Astrocyte (in vitro differentiated cells and primary cell): ENCODE data around the gene PTPN20. TPM values are rescaled to one million over a fixed set of nuclear protein-coding genes. Genes with fewer than 3 reads are reported as not detected.

ENCODE experiments used
- DNase-seq: peaks from one replicate; pipeline ENCODE4 v3.0.0-alpha.2; 2010; ENCODE audit warnings: low read depth
- FAIRE-seq: peaks from 2 replicates; lab custom pipeline; 2011; peaks lifted over from hg19 to GRCh38; lab: Jason Lieb, UNC
- H2AFZ ChIP-seq: 2 replicates; pipeline ENCODE4 v1.6.0; 2012; ENCODE audit warnings: low read depth, low read length, inconsistent platforms
- H3K27ac ChIP-seq: 2 replicates; pipeline ENCODE4 v1.5.1; 2011; ENCODE audit warnings: low read depth, low read length, inconsistent platforms
- H3K27me3 ChIP-seq: 2 replicates; pipeline ENCODE4 v1.6.0; 2011; ENCODE audit warnings: low read length, inconsistent platforms; ENCODE audit not compliant: insufficient read depth
- H3K36me3 ChIP-seq: 2 replicates; pipeline ENCODE4 v1.5.1; 2011; ENCODE audit warnings: low read length, inconsistent platforms; ENCODE audit not compliant: insufficient read depth
- H3K4me1 ChIP-seq: 2 replicates; pipeline ENCODE4 v1.5.1; 2011; ENCODE audit warnings: low read length, inconsistent platforms; ENCODE audit not compliant: insufficient read depth
- H3K4me2 ChIP-seq: 2 replicates; pipeline ENCODE4 v1.6.0; 2012; ENCODE audit warnings: low read length, inconsistent platforms
- H3K4me3 ChIP-seq: 2 replicates; pipeline ENCODE4 v1.5.1; 2011; ENCODE audit warnings: low read depth, mild to moderate bottlenecking, low read length, inconsistent platforms; ENCODE audit not compliant: insufficient read depth
- H3K79me2 ChIP-seq: 2 replicates; pipeline ENCODE4 v1.6.0; 2012; ENCODE audit warnings: mild to moderate bottlenecking, low read length, inconsistent platforms; ENCODE audit not compliant: insufficient read depth
- H3K9ac ChIP-seq: 2 replicates; pipeline ENCODE4 v1.6.0; 2012; ENCODE audit warnings: mild to moderate bottlenecking, low read length, inconsistent platforms
- H3K9me3 ChIP-seq: 2 replicates; pipeline ENCODE4 v1.5.1; 2012; ENCODE audit warnings: low read depth, mild to moderate bottlenecking, low read length, inconsistent platforms; ENCODE audit not compliant: insufficient read depth
- H4K20me1 ChIP-seq: 2 replicates; pipeline ENCODE4 v1.6.0; 2012; ENCODE audit warnings: low read length, inconsistent platforms; ENCODE audit not compliant: insufficient read depth
- H3K27ac Mint-ChIP-seq: one replicate; pipeline ENCODE4 v1.8.0; 2021; ENCODE audit warnings: mild to moderate bottlenecking, mixed read lengths; ENCODE audit not compliant: unreplicated experiment
- H3K27me3 Mint-ChIP-seq: one replicate; pipeline ENCODE4 v1.8.0; 2021; ENCODE audit warnings: low read depth, mixed read lengths; ENCODE audit not compliant: unreplicated experiment
- H3K36me3 Mint-ChIP-seq: one replicate; pipeline ENCODE4 v1.8.0; 2021; ENCODE audit warnings: low read depth, mixed read lengths; ENCODE audit not compliant: unreplicated experiment
- H3K4me1 Mint-ChIP-seq: one replicate; pipeline ENCODE4 v1.8.0; 2021; ENCODE audit warnings: low read depth, mixed read lengths; ENCODE audit not compliant: unreplicated experiment
- H3K4me3 Mint-ChIP-seq: one replicate; pipeline ENCODE4 v1.8.0; 2021; ENCODE audit warnings: mild to moderate bottlenecking, moderate library complexity, mixed read lengths; ENCODE audit not compliant: unreplicated experiment
- H3K9me3 Mint-ChIP-seq: one replicate; pipeline ENCODE4 v1.8.0; 2021; ENCODE audit warnings: mild to moderate bottlenecking, mixed read lengths; ENCODE audit not compliant: unreplicated experiment
- EZH2 ChIP-seq: IDR thresholded peaks from 2 replicates; pipeline ENCODE4 v1.6.1; 2012; ENCODE audit warnings: mild to moderate bottlenecking, low read length, inconsistent platforms; ENCODE audit not compliant: insufficient read depth
- total RNA-seq: library from RNA; stranded (reverse); gene quantifications from 2 replicates; pipeline ENCODE4 v1.2.1, GENCODE V29; 2021
- TF ChIP-seq, protein P1 (sequence below): IDR thresholded peaks from 2 replicates; pipeline ENCODE4 v1.5.1; 2011; ENCODE audit warnings: low read depth, mild to moderate bottlenecking, inconsistent platforms, low read length, moderate library complexity; ENCODE audit not compliant: insufficient read depth

Gene PTPN20
- total RNA-seq, 1 donor from 2014 or later: not detected

DNA sequence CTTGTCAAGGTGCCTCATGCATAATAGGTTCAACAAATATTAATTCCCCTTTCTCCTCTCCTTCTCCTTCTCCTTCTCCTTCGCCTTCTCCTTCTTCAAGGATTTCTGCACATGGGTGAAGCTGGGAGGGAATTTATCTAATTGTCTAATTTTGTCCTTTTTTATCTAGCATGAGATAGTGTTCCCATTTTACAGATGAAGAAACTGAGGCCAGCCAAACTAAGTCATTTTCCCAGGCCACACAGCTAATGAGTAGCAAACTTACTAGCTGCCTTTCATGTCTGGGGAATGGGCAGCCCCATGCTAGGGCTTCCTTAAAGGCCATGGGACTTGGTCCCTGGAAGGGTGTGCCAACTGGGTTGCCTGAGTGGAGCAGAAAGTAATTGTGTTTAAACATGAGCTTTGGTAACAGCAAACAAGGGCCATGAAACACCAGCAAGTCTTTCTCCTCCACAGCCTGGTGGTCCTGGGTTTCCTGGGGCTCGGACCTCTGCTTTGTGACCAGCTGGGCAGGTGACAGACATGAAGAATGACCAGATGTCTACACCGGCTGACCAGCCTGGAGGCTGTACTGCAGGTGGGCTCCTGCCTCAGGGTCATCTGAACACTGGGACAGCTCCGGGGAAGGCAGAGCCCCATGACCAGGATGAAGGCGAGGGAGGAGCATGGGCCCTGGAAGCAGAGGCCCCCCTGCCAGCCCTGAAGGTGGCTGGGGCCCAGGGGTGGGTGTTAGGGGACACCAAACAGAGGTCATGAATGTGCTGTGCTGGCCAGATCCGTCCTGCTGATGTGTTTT, 138.0 kb downstream of the PTPN20 start:
- no peak overlapping the region for H3K4me3 Mint-ChIP-seq
- no peak overlapping the region for H3K4me3 ChIP-seq
- no peaks in the 10 kb centered on the region for H3K36me3 ChIP-seq
- no peak overlapping the region for H3K4me2 ChIP-seq
- H2AFZ ChIP-seq: no peak overlapping the region
- peaks cover 2% of the 10 kb centered on the region for H3K27me3 ChIP-seq
- H3K4me1 ChIP-seq: no peaks in the 10 kb centered on the region
- no peaks in the 10 kb centered on the region for H3K79me2 ChIP-seq
- H3K27me3 Mint-ChIP-seq: peaks cover 35% of the 10 kb centered on the region
- DNase-seq (no peak), FAIRE-seq (no peak)
- TF ChIP-seq, protein P1, sequence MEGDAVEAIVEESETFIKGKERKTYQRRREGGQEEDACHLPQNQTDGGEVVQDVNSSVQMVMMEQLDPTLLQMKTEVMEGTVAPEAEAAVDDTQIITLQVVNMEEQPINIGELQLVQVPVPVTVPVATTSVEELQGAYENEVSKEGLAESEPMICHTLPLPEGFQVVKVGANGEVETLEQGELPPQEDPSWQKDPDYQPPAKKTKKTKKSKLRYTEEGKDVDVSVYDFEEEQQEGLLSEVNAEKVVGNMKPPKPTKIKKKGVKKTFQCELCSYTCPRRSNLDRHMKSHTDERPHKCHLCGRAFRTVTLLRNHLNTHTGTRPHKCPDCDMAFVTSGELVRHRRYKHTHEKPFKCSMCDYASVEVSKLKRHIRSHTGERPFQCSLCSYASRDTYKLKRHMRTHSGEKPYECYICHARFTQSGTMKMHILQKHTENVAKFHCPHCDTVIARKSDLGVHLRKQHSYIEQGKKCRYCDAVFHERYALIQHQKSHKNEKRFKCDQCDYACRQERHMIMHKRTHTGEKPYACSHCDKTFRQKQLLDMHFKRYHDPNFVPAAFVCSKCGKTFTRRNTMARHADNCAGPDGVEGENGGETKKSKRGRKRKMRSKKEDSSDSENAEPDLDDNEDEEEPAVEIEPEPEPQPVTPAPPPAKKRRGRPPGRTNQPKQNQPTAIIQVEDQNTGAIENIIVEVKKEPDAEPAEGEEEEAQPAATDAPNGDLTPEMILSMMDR: no peak
- no peak for TF ChIP-seq EZH2
- H4K20me1 ChIP-seq: no peaks in the 10 kb centered on the region
- no peaks in the 10 kb centered on the region for H3K9me3 Mint-ChIP-seq
- H3K9me3 ChIP-seq: no peaks in the 10 kb centered on the region
- H3K27ac ChIP-seq: no peak overlapping the region
- H3K9ac ChIP-seq: no peak overlapping the region
- no peaks in the 10 kb centered on the region for H3K36me3 Mint-ChIP-seq
- H3K27ac Mint-ChIP-seq: peak overlapping the region; percentile 31
- peaks cover 1% of the 10 kb centered on the region for H3K4me1 Mint-ChIP-seq

DNA sequence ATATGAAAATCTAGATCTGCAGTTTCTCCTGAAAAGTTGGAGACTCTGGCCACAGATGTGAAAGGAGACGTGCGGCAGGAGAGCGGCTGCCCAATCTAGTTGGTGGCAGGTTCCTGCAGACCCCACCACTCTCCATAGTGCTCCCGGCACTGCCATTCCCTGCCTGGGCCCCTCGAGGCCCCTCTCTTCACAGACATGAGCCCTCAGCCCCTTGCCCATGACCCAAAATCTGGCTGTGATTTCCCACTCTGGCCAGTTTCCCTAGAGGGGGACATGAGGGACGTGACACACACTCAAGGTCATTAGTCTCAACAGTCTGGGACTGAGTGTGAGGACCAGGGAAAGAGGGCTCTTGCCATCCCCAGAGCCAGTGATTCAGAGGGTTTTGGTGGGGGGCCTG, 138.7 kb downstream of the PTPN20 start:
- Mint-ChIP-seq H3K27me3 (peaks cover 38% of the 10 kb centered on the region), H3K27ac (no peak overlapping the region), H3K4me3 (no peak overlapping the region), H3K9me3 (no peaks in the 10 kb centered on the region), H3K4me1 (peaks cover 1% of the 10 kb centered on the region), H3K36me3 (no peaks in the 10 kb centered on the region)
- Histone ChIP-seq H3K4me3 (no peak overlapping the region), H4K20me1 (no peaks in the 10 kb centered on the region), H3K9ac (no peak overlapping the region), H3K4me1 (no peaks in the 10 kb centered on the region), H2AFZ (no peak overlapping the region), H3K9me3 (no peaks in the 10 kb centered on the region), H3K27ac (no peak overlapping the region), H3K4me2 (no peak overlapping the region), H3K27me3 (peaks cover 2% of the 10 kb centered on the region), H3K36me3 (no peaks in the 10 kb centered on the region), H3K79me2 (no peaks in the 10 kb centered on the region)
- TF ChIP-seq EZH2: no peak
- TF ChIP-seq, protein P1: no peak
- no peak for DNase-seq
- no peak for FAIRE-seq
